ENCODE results near the gene RANBP2. TPM values are rescaled to one million over a fixed set of nuclear protein-coding genes. Genes with fewer than 3 reads are reported as not detected.
A peak's percentile ranks its signal among the peaks of the same experiment; 100 is the strongest.
"Not testable (repeated sequence)": the region's sequence is repeated elsewhere in the genome, so short reads cannot be mapped to it uniquely, and the experiment has no call there.

Gene RANBP2
- total and polyA plus RNA-seq, 9 donors: 18.9 to 45.8 (median 34.1) TPM

DNA sequence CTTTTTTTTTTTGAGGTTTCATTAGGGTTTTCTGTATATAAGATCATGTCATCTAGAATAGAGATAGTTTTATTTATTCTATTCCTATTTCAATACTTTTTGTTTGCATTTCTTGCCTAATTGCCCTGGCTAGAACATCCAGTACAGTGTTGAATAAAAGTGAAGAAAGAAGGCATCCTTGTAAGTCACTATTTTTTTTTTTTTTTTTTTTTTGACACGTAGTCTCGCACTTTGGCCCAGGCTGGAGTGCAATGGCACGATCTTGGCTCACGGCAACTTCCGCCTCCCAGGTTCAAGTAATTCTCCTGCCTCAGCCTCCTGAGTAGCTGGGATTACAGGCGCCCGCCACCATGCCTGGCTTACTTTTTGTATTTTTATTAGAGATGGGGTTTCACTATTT, 27.8 kb upstream of the RANBP2 start:
- H3K4me3 ChIP-seq (ENCODE audit: low read length): no peak overlapping the region
- 90% methylated on average over 2 of the region's 7 CpGs for WGBS (ENCODE audit: insufficient coverage)
- H3K9me3 ChIP-seq (replicated peaks; ENCODE audit: control insufficient read depth, low read depth, low read length): no peaks in the 10 kb centered on the region
- no peak overlapping the region for H3K27ac ChIP-seq (ENCODE audit: low read length)
- H3K36me3 ChIP-seq (ENCODE audit: control insufficient read depth, insufficient read depth, low read length): no peaks in the 10 kb centered on the region
- no peaks in the 10 kb centered on the region for H3K4me1 ChIP-seq (ENCODE audit: control insufficient read depth, insufficient read depth, low read length)
- H3K27me3 ChIP-seq (ENCODE audit: control insufficient read depth, insufficient read depth, low read length): no peaks in the 10 kb centered on the region
- no peak for DNase-seq

DNA sequence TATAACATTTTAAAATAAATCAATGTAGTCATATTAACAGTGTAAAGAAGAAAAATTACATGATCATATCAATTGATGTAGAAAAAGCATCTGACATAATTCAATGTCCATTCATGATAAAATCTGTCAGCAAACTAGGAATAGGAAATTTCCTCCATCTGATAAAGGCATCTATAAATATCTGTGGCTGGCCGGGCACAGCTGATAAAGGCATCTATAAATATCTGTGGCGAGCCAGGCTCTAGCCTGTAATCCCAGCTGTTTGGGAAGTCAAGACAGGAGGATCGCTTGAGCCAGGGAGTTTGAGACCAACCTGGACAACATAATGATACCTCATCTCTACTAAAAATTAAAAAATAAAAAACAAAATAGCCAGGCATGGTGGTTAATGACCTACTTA, 18.1 kb upstream of the RANBP2 start:
- Histone ChIP-seq H3K9me3 (replicated peaks; ENCODE audit: control insufficient read depth, low read depth, low read length) (no peaks in the 10 kb centered on the region), H3K4me3 (ENCODE audit: low read length) (no peak overlapping the region), H3K4me1 (ENCODE audit: control insufficient read depth, insufficient read depth, low read length) (no peaks in the 10 kb centered on the region), H3K27ac (ENCODE audit: low read length) (no peak overlapping the region), H3K27me3 (ENCODE audit: control insufficient read depth, insufficient read depth, low read length) (no peaks in the 10 kb centered on the region), H3K36me3 (ENCODE audit: control insufficient read depth, insufficient read depth, low read length) (no peaks in the 10 kb centered on the region)
- peak; percentile 35 for DNase-seq
- WGBS (ENCODE audit: insufficient coverage): no CpG with 5 or more reads among the region's 3 CpGs

DNA sequence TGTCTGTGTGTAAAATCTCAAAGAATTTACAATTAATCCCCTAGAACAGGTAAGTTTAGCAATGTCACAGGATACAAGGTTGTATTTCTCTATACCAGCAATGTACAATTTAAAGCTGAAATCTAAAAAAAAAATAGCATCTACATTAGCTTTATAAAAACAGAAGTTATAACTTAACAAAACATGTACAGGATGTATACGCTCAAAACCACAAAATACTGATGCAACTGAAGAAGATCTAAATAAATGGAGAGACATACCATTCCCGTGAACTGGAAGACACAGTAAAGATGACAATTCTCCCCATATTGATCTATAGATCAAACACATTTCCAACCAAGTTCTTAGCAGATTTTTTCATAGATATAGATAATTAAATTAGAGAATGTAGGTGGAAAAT, 17.5 kb upstream of the RANBP2 start:
- Histone ChIP-seq H3K4me3 (ENCODE audit: low read length) (no peak overlapping the region), H3K27me3 (ENCODE audit: control insufficient read depth, insufficient read depth, low read length) (no peaks in the 10 kb centered on the region), H3K4me1 (ENCODE audit: control insufficient read depth, insufficient read depth, low read length) (no peaks in the 10 kb centered on the region), H3K9me3 (replicated peaks; ENCODE audit: control insufficient read depth, low read depth, low read length) (no peaks in the 10 kb centered on the region), H3K27ac (ENCODE audit: low read length) (no peak overlapping the region), H3K36me3 (ENCODE audit: control insufficient read depth, insufficient read depth, low read length) (no peaks in the 10 kb centered on the region)
- WGBS (ENCODE audit: insufficient coverage): no CpG with 5 or more reads among the region's 2 CpGs
- no peak for DNase-seq

DNA sequence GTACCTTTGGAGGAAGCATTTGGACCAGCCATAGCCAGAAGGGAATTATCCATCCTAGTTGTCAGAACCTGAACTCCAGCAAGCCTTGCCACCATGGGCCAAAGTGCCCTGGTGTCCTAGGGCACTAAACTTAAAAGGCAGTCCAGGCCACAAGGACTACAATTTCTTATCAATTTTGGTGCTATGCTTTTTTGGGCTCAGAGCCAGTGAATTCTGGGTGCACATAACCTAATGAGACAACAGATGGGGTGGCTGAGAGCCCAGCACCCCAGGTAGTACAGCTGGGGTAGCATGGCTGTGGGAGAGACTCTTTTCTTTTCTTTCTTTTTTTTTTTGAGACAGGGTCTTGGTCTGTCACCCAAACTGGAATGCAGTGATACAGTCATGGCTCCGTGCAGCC, 14.4 kb upstream of the RANBP2 start:
- H3K36me3 ChIP-seq (ENCODE audit: control insufficient read depth, insufficient read depth, low read length): no peaks in the 10 kb centered on the region
- no peak for DNase-seq
- H3K27ac ChIP-seq (ENCODE audit: low read length): no peak overlapping the region
- no peaks in the 10 kb centered on the region for H3K27me3 ChIP-seq (ENCODE audit: control insufficient read depth, insufficient read depth, low read length)
- WGBS (ENCODE audit: insufficient coverage): 83% methylated on average over 1 of the region's 1 CpG
- H3K4me1 ChIP-seq (ENCODE audit: control insufficient read depth, insufficient read depth, low read length): no peaks in the 10 kb centered on the region
- no peak overlapping the region for H3K4me3 ChIP-seq (ENCODE audit: low read length)
- no peaks in the 10 kb centered on the region for H3K9me3 ChIP-seq (replicated peaks; ENCODE audit: control insufficient read depth, low read depth, low read length)

DNA sequence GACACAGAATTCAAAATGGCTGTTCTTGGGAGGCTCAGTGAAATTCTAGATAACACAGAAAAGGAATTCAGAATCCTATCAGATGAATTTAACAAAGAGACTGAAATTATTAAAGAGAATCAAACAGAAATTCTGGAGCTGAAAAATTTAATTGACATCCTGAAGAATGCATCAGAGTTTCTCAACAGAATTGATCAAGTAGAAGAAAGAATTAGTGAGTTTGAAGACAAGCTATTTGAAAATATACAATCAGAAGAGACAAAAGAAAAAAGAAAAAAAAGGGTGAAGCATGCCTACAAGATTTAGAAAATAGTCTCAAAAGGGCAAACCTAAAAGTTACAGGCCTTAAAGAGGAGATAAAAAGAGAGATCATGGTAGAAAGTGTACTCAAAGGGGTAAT, 12.0 kb upstream of the RANBP2 start:
- no peaks in the 10 kb centered on the region for H3K36me3 ChIP-seq (ENCODE audit: control insufficient read depth, insufficient read depth, low read length)
- H3K4me3 ChIP-seq (ENCODE audit: low read length): no peak overlapping the region
- no peaks in the 10 kb centered on the region for H3K4me1 ChIP-seq (ENCODE audit: control insufficient read depth, insufficient read depth, low read length)
- DNase-seq: no peak
- H3K27ac ChIP-seq (ENCODE audit: low read length): no peak overlapping the region
- H3K9me3 ChIP-seq (replicated peaks; ENCODE audit: control insufficient read depth, low read depth, low read length): no peaks in the 10 kb centered on the region
- H3K27me3 ChIP-seq (ENCODE audit: control insufficient read depth, insufficient read depth, low read length): no peaks in the 10 kb centered on the region

DNA sequence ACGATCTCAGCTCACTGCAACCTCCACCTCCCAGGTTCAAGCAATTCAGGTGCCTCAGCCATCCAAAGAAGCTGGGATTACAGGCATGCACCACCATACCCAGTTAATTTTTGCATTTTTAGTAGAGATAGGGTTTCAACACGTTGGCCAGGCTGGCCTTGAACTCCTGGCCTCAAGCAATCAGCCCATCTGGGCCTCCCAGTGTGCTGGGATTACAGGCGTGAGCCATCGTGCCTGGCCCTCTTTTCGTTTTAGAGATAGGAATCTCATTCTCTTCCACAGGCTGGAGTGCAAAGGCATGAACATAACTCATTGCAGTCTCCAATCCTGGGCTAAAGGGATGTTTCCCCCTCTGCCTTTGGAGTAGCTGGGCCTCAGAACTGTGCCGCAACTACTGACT, 2.3 kb upstream of the RANBP2 start:
- not testable (repeated sequence) for H3K4me3 ChIP-seq (ENCODE audit: low read length); H3K27ac ChIP-seq (ENCODE audit: low read length); H3K9me3 ChIP-seq (replicated peaks; ENCODE audit: control insufficient read depth, low read depth, low read length); H3K27me3 ChIP-seq (ENCODE audit: control insufficient read depth, insufficient read depth, low read length); H3K36me3 ChIP-seq (ENCODE audit: control insufficient read depth, insufficient read depth, low read length); H3K4me1 ChIP-seq (ENCODE audit: control insufficient read depth, insufficient read depth, low read length); DNase-seq
- 64% methylated on average over 3 of the region's 6 CpGs for WGBS (ENCODE audit: insufficient coverage)

DNA sequence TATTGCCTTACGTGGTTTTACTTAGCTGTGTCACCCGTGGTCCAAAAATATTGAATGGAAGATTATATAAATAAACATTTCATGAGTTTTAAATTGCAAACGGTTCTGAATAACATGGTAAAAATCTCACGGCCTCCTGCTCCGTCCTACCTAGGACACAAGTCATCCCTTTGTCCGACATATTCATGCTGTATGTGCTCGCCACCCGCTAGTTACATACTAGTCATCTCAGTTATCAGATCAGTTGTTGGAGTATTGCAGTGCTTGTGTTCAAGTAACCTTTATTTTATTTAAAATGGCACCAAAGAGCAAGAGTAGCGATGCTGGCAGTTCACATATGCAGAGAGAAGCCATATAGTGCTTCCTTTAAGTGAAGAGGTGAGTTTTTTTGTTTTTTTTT, 6.8 kb downstream of the RANBP2 start:
- not testable (repeated sequence) for H3K27ac ChIP-seq (ENCODE audit: low read length); H3K9me3 ChIP-seq (replicated peaks; ENCODE audit: control insufficient read depth, low read depth, low read length); H3K4me1 ChIP-seq (ENCODE audit: control insufficient read depth, insufficient read depth, low read length); DNase-seq; H3K4me3 ChIP-seq (ENCODE audit: low read length); H3K36me3 ChIP-seq (ENCODE audit: control insufficient read depth, insufficient read depth, low read length); H3K27me3 ChIP-seq (ENCODE audit: control insufficient read depth, insufficient read depth, low read length)
- WGBS (ENCODE audit: insufficient coverage): no CpG with 5 or more reads among the region's 9 CpGs

DNA sequence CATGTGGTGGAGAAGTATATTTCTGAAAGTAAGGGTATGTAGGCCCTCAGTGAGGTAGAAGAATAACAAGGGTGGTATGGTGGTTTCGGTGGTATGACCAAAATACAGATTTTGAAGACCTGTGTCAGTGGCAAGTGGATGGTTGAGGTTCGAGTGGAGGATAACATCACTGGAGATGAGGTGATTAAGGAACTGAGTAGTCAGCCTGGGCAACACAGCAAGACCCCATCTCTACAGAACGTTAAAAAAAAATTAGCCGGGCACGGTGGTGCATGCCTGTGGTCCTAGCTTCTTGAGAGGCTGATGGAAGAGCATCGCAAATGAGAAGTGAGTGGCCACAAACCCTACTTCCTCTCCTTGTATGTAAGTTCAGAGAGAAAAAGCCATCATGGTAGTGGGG, 15.4 kb downstream of the RANBP2 start:
- H3K27me3 ChIP-seq (ENCODE audit: control insufficient read depth, insufficient read depth, low read length); DNase-seq; H3K9me3 ChIP-seq (replicated peaks; ENCODE audit: control insufficient read depth, low read depth, low read length); H3K4me1 ChIP-seq (ENCODE audit: control insufficient read depth, insufficient read depth, low read length); H3K27ac ChIP-seq (ENCODE audit: low read length); H3K4me3 ChIP-seq (ENCODE audit: low read length); H3K36me3 ChIP-seq (ENCODE audit: control insufficient read depth, insufficient read depth, low read length): not testable (repeated sequence)
- 90% methylated on average over 2 of the region's 6 CpGs for WGBS (ENCODE audit: insufficient coverage)

DNA sequence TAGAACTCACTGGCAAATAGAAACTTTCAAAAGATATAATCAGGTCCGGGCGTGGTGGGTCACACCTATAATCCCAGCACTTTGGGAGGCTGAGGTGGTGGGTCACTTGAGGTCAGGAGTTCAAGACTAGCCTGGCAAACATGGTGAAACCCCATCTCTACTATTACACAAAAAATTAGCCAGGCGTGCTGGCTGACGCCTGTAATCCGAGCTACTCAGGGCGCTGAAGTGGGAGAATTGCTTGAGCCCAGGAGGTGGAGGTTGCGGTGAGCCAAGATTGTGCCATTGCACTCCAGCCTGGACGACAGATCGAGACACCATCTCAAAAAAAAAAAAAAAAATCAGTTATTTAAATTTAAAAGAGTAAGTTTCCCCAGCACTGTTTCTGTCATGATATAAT, 38.7 kb downstream of the RANBP2 start:
- not testable (repeated sequence) for H3K27me3 ChIP-seq (ENCODE audit: control insufficient read depth, insufficient read depth, low read length); DNase-seq; H3K4me3 ChIP-seq (ENCODE audit: low read length); H3K9me3 ChIP-seq (replicated peaks; ENCODE audit: control insufficient read depth, low read depth, low read length); H3K27ac ChIP-seq (ENCODE audit: low read length); H3K4me1 ChIP-seq (ENCODE audit: control insufficient read depth, insufficient read depth, low read length); H3K36me3 ChIP-seq (ENCODE audit: control insufficient read depth, insufficient read depth, low read length)
- no CpG with 5 or more reads among the region's 9 CpGs for WGBS (ENCODE audit: insufficient coverage)

DNA sequence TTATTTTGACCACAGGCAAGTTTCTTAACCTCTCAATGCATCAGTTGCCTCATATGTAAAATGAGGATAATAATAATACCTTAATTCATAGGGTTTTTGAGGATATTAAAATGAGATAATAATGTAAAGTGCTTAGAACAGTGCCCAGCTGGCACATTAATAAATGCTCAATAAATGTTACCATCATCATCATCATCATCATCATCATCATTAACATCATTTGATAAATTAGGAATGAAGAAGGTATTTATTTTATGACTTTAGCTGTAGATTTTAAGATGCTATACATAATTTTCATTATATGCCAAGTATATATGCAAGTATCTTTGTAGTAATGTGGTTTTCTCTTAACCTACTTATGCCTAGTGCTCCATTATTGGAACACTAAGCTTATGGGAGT, 43.3 kb downstream of the RANBP2 start:
- H3K4me3 ChIP-seq (ENCODE audit: low read length); H3K27me3 ChIP-seq (ENCODE audit: control insufficient read depth, insufficient read depth, low read length); DNase-seq; H3K9me3 ChIP-seq (replicated peaks; ENCODE audit: control insufficient read depth, low read depth, low read length); H3K27ac ChIP-seq (ENCODE audit: low read length); H3K4me1 ChIP-seq (ENCODE audit: control insufficient read depth, insufficient read depth, low read length): not testable (repeated sequence)
- peaks cover 29% of the 10 kb centered on the region for H3K36me3 ChIP-seq (ENCODE audit: control insufficient read depth, insufficient read depth, low read length)

DNA sequence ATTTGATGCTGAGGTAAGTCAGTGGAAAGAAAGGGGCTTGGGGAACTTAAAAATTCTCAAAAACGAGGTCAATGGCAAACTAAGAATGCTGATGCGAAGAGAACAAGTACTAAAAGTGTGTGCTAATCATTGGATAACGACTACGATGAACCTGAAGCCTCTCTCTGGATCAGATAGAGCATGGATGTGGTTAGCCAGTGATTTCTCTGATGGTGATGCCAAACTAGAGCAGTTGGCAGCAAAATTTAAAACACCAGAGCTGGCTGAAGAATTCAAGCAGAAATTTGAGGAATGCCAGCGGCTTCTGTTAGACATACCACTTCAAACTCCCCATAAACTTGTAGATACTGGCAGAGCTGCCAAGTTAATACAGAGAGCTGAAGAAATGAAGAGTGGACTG, 47.4 kb downstream of the RANBP2 start:
- H3K27ac ChIP-seq (ENCODE audit: low read length); H3K27me3 ChIP-seq (ENCODE audit: control insufficient read depth, insufficient read depth, low read length); DNase-seq; H3K4me1 ChIP-seq (ENCODE audit: control insufficient read depth, insufficient read depth, low read length); H3K4me3 ChIP-seq (ENCODE audit: low read length); H3K9me3 ChIP-seq (replicated peaks; ENCODE audit: control insufficient read depth, low read depth, low read length): not testable (repeated sequence)
- WGBS (ENCODE audit: insufficient coverage): 100% methylated on average over 3 of the region's 5 CpGs
- peaks cover 29% of the 10 kb centered on the region for H3K36me3 ChIP-seq (ENCODE audit: control insufficient read depth, insufficient read depth, low read length)

Measured in muscle of leg (tissue), 11 donors.